ENCODE measurements around the gene SPEM2.

DNA sequence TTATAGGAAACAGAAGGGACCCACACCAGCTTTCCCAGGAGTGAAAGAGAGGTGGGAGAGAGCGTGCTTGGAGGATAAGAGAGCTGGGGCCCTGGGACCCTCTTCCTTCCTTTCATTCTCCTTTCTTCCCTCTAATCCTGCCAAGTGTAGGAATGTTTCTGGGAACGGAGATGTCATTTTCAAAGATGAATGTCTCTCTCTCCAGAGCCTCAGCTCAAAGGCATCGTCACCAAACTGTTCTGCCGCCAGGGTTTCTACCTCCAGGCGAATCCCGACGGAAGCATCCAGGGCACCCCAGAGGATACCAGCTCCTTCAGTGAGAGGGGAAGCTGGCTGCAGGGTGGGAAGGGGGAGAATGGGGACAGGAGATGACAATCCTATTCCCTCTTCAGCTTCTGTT, 15.8 kb downstream of the SPEM2 start:
- TF ChIP-seq, protein P1, sequence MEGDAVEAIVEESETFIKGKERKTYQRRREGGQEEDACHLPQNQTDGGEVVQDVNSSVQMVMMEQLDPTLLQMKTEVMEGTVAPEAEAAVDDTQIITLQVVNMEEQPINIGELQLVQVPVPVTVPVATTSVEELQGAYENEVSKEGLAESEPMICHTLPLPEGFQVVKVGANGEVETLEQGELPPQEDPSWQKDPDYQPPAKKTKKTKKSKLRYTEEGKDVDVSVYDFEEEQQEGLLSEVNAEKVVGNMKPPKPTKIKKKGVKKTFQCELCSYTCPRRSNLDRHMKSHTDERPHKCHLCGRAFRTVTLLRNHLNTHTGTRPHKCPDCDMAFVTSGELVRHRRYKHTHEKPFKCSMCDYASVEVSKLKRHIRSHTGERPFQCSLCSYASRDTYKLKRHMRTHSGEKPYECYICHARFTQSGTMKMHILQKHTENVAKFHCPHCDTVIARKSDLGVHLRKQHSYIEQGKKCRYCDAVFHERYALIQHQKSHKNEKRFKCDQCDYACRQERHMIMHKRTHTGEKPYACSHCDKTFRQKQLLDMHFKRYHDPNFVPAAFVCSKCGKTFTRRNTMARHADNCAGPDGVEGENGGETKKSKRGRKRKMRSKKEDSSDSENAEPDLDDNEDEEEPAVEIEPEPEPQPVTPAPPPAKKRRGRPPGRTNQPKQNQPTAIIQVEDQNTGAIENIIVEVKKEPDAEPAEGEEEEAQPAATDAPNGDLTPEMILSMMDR (IDR thresholded peaks at IDR 0.05; ENCODE audit: insufficient read depth, low read length, poor library complexity, severe bottlenecking) = no peak
- no peak for TF ChIP-seq EZH2phosphoT487 (conservative IDR thresholded peaks at IDR 0.05; ENCODE audit: low read length)

Data from SU-DHL-6 (cell line).